Neural progenitor cell (in vitro differentiated cells): Measurements from ENCODE around the gene KDM4B. TPM values are rescaled to one million over a fixed set of nuclear protein-coding genes. Genes with fewer than 3 reads are reported as not detected.

Experiments
- DNase-seq: peaks from one replicate; pipeline ENCODE4 v3.0.0-alpha.2; 2016; ENCODE audit warnings: low spot score
- H2AFZ ChIP-seq: fragments of 200-600 bp; sonication (generic); replicated peaks from 2 replicates; pipeline ENCODE4 v1.6.1; 2016; ENCODE audit warnings: antibody characterized with exemption
- H3F3A ChIP-seq: fragments of 200-600 bp; sonication (generic); 2 replicates; pipeline ENCODE4 v1.6.1; 2016; ENCODE audit warnings: antibody characterized with exemption, low read depth
- H3K27ac ChIP-seq: fragments of 200-600 bp; sonication (generic); 2 replicates; pipeline ENCODE4 v1.5.1; 2016; ENCODE audit warnings: mild to moderate bottlenecking
- H3K27me3 ChIP-seq: fragments of 200-600 bp; sonication (generic); 2 replicates; pipeline ENCODE4 v1.6.1; 2016; ENCODE audit warnings: mild to moderate bottlenecking, moderate library complexity
- H3K36me3 ChIP-seq: fragments of 200-600 bp; sonication (generic); 2 replicates; pipeline ENCODE4 v1.5.1; 2016
- H3K4me1 ChIP-seq: fragments of 200-600 bp; sonication (generic); 2 replicates; pipeline ENCODE4 v1.6.1; 2016; ENCODE audit warnings: mixed run types
- H3K4me2 ChIP-seq: fragments of 200-600 bp; sonication (generic); 2 replicates; pipeline ENCODE4 v1.6.1; 2016
- H3K4me3 ChIP-seq: fragments of 200-600 bp; sonication (generic); 2 replicates; pipeline ENCODE4 v1.5.1; 2016
- H3K79me2 ChIP-seq: fragments of 200-600 bp; sonication (generic); 2 replicates; pipeline ENCODE4 v1.6.1; 2016; ENCODE audit warnings: low read depth
- H3K9ac ChIP-seq: fragments of 200-600 bp; sonication (generic); 2 replicates; pipeline ENCODE4 v1.6.1; 2016
- H3K9me3 ChIP-seq: fragments of 200-600 bp; sonication (generic); 2 replicates; pipeline ENCODE4 v1.5.1; 2016; ENCODE audit warnings: low read depth
- H4K20me1 ChIP-seq: fragments of 200-600 bp; sonication (generic); 2 replicates; pipeline ENCODE4 v1.6.1; 2016; ENCODE audit warnings: low read depth
- H3K27ac Mint-ChIP-seq: 3 replicates; pipeline ENCODE4 v1.8.0; 2021; ENCODE audit warnings: mixed read lengths
- H3K27me3 Mint-ChIP-seq: 2 replicates; pipeline ENCODE4 v1.8.0; 2022; ENCODE audit warnings: low read depth, mild to moderate bottlenecking, inconsistent platforms, moderate library complexity, mixed read lengths; ENCODE audit not compliant: insufficient read depth
- H3K36me3 Mint-ChIP-seq: 3 replicates; pipeline ENCODE4 v1.8.0; 2021; ENCODE audit warnings: mixed read lengths
- H3K4me1 Mint-ChIP-seq: 3 replicates; pipeline ENCODE4 v1.8.0; 2021; ENCODE audit warnings: mixed read lengths
- H3K4me3 Mint-ChIP-seq: 3 replicates; pipeline ENCODE4 v1.8.0; 2021; ENCODE audit warnings: mild to moderate bottlenecking, moderate library complexity, mixed read lengths
- H3K9me3 Mint-ChIP-seq: 3 replicates; pipeline ENCODE4 v1.8.0; 2020; ENCODE audit warnings: mixed read lengths
- CTCF ChIP-seq: fragments of 200-600 bp; sonication (generic); IDR thresholded peaks from 2 replicates; pipeline ENCODE4 v1.5.1; 2017; ENCODE audit warnings: antibody characterized with exemption, mild to moderate bottlenecking
- EZH2 ChIP-seq: fragments of 200-600 bp; sonication (generic); IDR thresholded peaks from 2 replicates; pipeline ENCODE4 v1.6.1; 2017; ENCODE audit warnings: antibody characterized with exemption, mild to moderate bottlenecking, moderate library complexity
- EZH2phosphoT487 ChIP-seq: fragments of 200-600 bp; sonication (generic); IDR thresholded peaks from 2 replicates; pipeline ENCODE4 v1.6.1; 2017; ENCODE audit warnings: antibody characterized with exemption
- total RNA-seq: library from RNA; depleted of rRNA; stranded (reverse); fragments of >200 nt; gene quantifications from 2 replicates; pipeline ENCODE4 v1.2.3, GENCODE V29; 2015; ENCODE audit warnings: low replicate concordance

KDM4B gene
- total RNA-seq, 1 donor from 2014 or later: 16.0 TPM

DNA sequence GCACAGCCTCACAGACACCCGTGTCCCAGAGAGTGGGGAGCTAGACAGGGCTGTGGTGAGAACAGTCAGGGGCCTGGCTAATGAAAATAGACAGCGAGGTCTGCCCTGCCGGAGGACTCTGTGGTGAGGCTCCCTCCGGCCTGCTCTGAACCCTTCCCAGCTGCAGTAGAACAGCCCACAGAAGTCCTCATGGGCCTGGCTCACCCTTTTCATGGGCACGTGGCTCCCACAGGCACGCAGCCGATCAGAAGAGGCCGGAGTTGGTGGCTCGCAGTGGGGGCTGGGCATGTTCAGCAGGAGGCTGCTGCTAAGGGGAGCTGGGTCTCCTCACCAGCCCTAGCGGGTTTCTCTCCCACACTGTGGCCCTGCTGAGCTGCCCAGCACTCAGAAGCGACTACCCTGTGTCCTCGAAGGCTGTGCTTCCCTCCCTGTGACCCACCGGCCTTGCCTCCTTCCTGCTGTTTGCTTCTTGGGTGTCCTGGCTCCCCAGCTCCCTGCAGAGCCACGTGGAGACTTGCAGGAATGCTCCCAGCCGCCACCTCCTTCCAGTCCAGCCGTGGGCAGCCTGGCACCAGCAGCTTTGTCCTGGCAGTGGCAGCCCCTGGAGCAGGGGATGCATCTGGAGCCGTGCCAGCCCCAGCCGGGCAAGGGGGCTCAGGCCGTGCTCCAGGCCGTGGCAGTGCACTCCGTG lies 138.7 kb downstream of the KDM4B start:
- Mint-ChIP-seq H3K36me3 (peaks cover 16% of the 10 kb centered on the region), H3K27ac (no peak overlapping the region), H3K9me3 (no peaks in the 10 kb centered on the region), H3K4me3 (no peak overlapping the region), H3K27me3 (peaks cover 1% of the 10 kb centered on the region), H3K4me1 (peaks cover 13% of the 10 kb centered on the region)
- Histone ChIP-seq H3K27me3 (no peaks in the 10 kb centered on the region), H3K9me3 (no peaks in the 10 kb centered on the region), H2AFZ (no peak overlapping the region), H4K20me1 (peaks cover 5% of the 10 kb centered on the region), H3K4me3 (no peak overlapping the region), H3K27ac (no peak overlapping the region), H3F3A (peaks cover 4% of the 10 kb centered on the region), H3K36me3 (no peaks in the 10 kb centered on the region), H3K4me1 (peaks cover 2% of the 10 kb centered on the region), H3K4me2 (no peak overlapping the region), H3K79me2 (no peaks in the 10 kb centered on the region), H3K9ac (no peak overlapping the region)
- DNase-seq: no peak
- TF ChIP-seq EZH2 (no peak), EZH2phosphoT487 (no peak), CTCF (no peak)

DNA sequence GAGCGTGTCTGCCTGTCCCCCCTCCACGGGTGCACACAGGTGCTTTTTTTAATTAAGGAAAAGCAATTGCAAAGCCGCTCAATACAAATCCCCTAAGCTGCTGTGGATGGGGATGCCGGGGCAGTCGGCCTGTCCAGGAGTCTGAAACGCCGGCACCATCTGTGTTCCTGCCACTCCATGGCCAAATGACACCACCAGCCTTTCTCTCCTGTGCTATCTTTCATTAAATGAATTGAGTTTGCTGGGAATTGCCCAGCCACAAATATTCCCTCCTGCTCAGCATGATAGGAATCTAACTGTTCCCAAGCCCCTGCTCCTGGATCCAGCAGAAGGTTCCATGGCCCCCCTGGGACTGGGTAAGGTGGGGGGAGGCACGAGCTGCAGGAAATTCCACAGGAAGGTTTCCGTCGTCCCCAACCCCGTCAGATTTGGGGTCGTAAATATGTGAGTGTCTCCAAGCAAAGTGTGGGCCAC lies 139.2 kb downstream of the KDM4B start:
- Histone ChIP-seq H3K9me3 (no peaks in the 10 kb centered on the region), H3F3A (peaks cover 8% of the 10 kb centered on the region), H3K36me3 (no peaks in the 10 kb centered on the region), H3K27ac (no peak overlapping the region), H3K4me3 (no peak overlapping the region), H3K9ac (no peak overlapping the region), H3K4me1 (peaks cover 7% of the 10 kb centered on the region), H3K4me2 (no peak overlapping the region), H3K79me2 (no peaks in the 10 kb centered on the region), H4K20me1 (peaks cover 5% of the 10 kb centered on the region), H3K27me3 (no peaks in the 10 kb centered on the region), H2AFZ (no peak overlapping the region)
- no peak for TF ChIP-seq CTCF
- TF ChIP-seq EZH2phosphoT487: no peak
- no peak for TF ChIP-seq EZH2
- no peaks in the 10 kb centered on the region for H3K9me3 Mint-ChIP-seq
- peaks cover 2% of the 10 kb centered on the region for H3K27me3 Mint-ChIP-seq
- H3K4me1 Mint-ChIP-seq: peaks cover 19% of the 10 kb centered on the region
- peaks cover 16% of the 10 kb centered on the region for H3K36me3 Mint-ChIP-seq
- no peak overlapping the region for H3K4me3 Mint-ChIP-seq
- DNase-seq: no peak
- H3K27ac Mint-ChIP-seq: no peak overlapping the region

DNA sequence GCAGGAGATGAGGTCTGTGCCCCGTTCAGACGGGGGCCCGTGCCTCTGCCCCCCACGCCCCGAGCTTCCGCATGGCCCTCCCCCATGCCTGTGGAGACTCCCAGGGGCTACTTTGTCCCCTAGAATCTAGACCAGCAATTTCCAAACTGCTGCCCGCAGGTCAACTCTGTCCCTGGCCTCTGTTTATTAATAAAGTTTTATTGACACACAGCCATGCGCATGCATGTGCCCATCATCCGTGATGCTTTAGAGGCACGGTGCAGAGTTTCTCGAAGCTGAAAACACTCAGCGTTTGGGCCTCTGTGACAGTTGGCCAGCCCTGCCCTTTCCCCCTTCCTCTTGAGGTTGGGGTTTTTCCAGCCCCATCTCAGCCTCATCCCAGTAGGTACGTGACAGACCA lies 140.0 kb downstream of the KDM4B start:
- H3K4me1 Mint-ChIP-seq: peaks cover 19% of the 10 kb centered on the region
- Histone ChIP-seq H2AFZ (no peak overlapping the region), H3F3A (peaks cover 8% of the 10 kb centered on the region), H3K4me1 (peaks cover 11% of the 10 kb centered on the region), H4K20me1 (peaks cover 5% of the 10 kb centered on the region), H3K4me3 (no peak overlapping the region), H3K9me3 (no peaks in the 10 kb centered on the region), H3K79me2 (no peaks in the 10 kb centered on the region), H3K4me2 (no peak overlapping the region), H3K36me3 (no peaks in the 10 kb centered on the region), H3K27ac (no peak overlapping the region), H3K9ac (no peak overlapping the region), H3K27me3 (no peaks in the 10 kb centered on the region)
- no peak overlapping the region for H3K27ac Mint-ChIP-seq
- no peaks in the 10 kb centered on the region for H3K9me3 Mint-ChIP-seq
- no peak overlapping the region for H3K4me3 Mint-ChIP-seq
- peaks cover 15% of the 10 kb centered on the region for H3K36me3 Mint-ChIP-seq
- no peak for TF ChIP-seq EZH2phosphoT487
- TF ChIP-seq EZH2: no peak
- TF ChIP-seq CTCF: no peak
- DNase-seq: no peak
- peaks cover 2% of the 10 kb centered on the region for H3K27me3 Mint-ChIP-seq
